ENCODE measurements around the gene SLC39A13.
A peak's percentile ranks its signal among the peaks of the same experiment; 100 is the strongest.

The SLC39A13 gene

DNA sequence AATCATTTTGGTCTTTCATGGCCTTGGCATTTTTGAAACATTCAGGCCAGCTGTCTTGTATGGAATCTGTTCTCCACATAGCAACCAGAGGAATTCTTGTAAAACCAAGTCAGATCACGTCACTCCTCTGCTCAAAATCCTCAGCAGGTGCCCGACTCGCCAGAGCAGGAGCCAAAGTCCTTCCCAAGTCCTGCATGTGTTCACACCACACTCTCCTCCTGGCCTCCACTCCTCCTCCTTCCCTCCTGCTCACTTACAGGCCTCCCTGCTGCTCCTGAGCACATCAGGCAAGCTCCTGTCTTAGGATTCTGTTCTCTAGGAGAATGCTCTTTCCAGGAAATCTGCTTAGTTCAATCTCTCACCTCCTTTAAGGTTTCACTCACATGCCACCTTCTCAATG, 24.8 kb downstream of the SLC39A13 start:
- no peak for DNase-seq

DNA sequence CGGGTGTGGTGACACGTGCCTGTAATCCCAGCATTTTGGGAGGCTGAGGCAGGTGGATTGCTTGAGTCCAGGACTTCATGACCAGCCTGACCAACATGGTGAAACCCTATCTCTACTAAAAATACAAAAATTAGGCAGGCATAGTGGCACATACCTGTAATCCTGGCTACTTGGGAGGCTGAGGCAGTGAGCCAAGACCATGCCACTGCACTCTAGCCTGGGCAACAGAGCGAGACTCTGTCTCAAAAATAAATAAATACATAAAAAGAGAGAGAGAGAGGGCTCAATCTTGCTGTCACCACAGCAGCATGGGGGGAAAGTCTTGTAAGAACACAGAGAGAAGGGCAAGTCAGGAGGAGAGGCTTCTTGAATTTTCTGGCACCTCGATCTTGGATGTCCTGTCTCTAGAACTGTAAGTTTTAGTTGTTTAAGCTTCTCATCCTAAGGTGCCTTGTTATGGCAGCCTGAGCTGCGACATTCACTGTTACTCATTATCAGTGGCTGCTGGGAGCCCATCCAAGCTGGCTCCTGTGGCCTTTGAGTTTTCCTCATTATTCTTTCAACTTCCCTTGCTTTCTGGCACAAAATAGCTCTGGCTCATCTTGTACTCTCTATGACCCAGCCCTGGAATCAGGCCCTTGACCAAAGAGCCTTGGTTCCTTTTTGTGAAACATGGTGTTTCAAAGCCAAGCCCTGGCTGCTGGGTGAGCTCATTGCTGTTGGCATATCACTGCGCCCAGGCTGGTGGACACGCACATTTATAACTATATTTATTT, 25.8 kb downstream of the SLC39A13 start:
- DNase-seq = no peak

- DNase-seq = no peak
These were observed 27.3 kb downstream of the SLC39A13 start for GRCh38 chr11:47435687-47436086.

GRCh38 chr11:47436726-47437125, 28.3 kb downstream of the SLC39A13 start:
- no peak for DNase-seq

- DNase-seq = no peak
These were observed 28.9 kb downstream of the SLC39A13 start for GRCh38 chr11:47437218-47437745.

- DNase-seq = no peak
These were observed 29.5 kb downstream of the SLC39A13 start for GRCh38 chr11:47437746-47438418.

GRCh38 chr11:47438721-47439120, 30.3 kb downstream of the SLC39A13 start:
- DNase-seq = no peak

DNA sequence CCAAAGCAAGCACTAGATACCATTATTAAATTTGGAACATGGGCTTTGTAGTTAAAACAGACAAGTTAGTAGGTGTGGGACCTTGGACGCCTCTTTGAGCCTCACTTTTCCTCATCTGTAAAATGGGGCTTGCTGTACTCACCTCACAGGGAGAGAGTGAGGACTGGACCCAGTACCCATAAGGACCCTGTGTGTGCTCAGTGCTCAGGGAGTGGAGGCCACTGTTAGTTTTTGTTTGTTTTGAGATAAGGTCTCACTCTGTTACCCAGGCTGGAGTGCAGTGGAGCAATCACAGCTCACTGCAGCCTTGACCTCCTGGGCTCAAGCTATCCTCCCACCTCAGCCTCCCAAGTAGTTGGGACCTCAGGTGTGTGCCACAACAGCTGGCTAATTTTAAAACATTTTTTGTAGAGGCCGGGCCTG, 31.7 kb downstream of the SLC39A13 start:
- no peak for DNase-seq

DNA sequence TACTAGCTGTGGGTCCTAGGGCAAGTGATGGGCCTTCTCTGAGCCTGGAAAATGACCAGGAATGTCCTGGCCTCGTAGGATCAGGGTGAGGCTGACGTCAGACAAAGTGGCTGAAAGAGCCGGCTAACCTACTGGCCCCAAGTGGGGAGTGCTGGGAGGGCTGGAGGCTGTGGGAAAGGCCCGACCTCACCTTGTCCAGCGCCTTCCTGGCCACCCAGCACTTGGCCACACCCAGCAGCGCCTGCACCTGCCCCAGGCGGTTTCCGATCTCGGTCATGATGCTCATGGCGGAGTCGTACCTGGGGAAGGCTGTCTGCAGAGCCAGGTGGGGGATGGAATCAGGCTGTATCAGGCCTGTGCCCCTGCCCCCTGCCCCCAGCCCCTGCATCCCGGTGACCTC, 33.0 kb downstream of the SLC39A13 start:
- no peak for DNase-seq

- no peak for DNase-seq
These were observed 34.1 kb downstream of the SLC39A13 start for GRCh38 chr11:47442514-47442913.

GRCh38 chr11:47443028-47443700, 34.8 kb downstream of the SLC39A13 start:
- DNase-seq = no peak

- no peak for DNase-seq
These were observed 35.4 kb downstream of the SLC39A13 start for GRCh38 chr11:47443817-47444216.

GRCh38 chr11:47445840-47446239, 37.5 kb downstream of the SLC39A13 start:
- DNase-seq = no peak

DNA sequence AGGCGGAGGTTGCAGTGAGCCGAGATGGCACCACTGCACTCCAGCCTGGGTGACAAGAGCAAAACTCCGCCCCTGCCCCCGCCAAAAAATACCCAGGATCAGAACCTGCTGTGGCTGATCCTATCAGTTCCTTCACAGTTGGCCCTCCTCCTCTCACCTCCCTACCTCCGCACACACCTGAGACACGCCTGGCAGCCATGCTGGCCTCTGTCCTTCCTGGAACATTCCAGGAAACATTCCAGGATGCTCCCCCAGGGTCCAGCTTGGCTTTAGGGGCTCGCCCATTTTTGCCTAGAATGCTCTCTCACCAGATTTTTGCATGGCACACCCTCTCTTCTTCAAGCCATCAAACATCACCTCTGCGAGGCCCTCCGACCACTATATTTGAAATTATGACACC, 38.4 kb downstream of the SLC39A13 start:
- DNase-seq = no peak

- DNase-seq = no peak
These were observed 39.5 kb downstream of the SLC39A13 start for GRCh38 chr11:47447906-47448305.

GRCh38 chr11:47448566-47449427, 40.4 kb downstream of the SLC39A13 start, which contains the start of gene RAPSN:
Gene RAPSN, minus strand, starts transcription at chr11:47449136. Its CDS starts 172 bp downstream, at chr11:47448964.
- no peak for DNase-seq

- no peak for DNase-seq
These were observed 41.2 kb downstream of the SLC39A13 start for GRCh38 chr11:47449541-47449940.

- no peak for DNase-seq
These were observed 43.0 kb downstream of the SLC39A13 start for GRCh38 chr11:47451436-47451835.

- no peak for DNase-seq
These were observed 43.6 kb downstream of the SLC39A13 start for GRCh38 chr11:47451990-47452389.

DNA sequence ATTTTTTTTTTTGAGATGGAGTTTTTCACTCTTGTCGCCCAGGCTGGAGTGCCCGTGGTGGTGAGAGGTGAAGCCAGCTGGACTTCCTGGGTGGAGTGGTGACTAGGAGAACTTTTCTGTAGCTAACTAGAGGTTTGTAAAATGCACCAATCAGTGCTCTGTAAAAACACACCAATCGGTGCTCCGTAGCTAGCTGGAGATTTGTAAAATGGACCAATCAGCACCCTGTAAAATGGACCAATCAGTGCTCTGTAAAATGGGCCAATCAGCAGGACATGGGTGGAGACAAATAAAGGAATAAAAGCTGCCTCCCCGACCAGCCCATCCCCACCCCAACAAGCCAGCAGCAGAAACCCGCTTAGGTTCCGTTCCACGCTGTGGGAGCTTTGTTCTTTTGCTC, 45.0 kb downstream of the SLC39A13 start:
- DNase-seq = no peak

GRCh38 chr11:47454258-47454671, 45.9 kb downstream of the SLC39A13 start:
- DNase-seq = peak in 2 of 4 experiments; percentile 25 to 39

GRCh38 chr11:47460571-47461235, 52.3 kb downstream of the SLC39A13 start:
- DNase-seq = no peak

Data from activated CD4-positive, CD25-positive, alpha-beta regulatory T cell (primary cell).